Measurements from ENCODE around the gene KCNQ2. TPM values are rescaled to one million over a fixed set of nuclear protein-coding genes. Genes with fewer than 3 reads are reported as not detected.

KCNQ2 gene
- total RNA-seq, 1 donor = 0.36 TPM

DNA sequence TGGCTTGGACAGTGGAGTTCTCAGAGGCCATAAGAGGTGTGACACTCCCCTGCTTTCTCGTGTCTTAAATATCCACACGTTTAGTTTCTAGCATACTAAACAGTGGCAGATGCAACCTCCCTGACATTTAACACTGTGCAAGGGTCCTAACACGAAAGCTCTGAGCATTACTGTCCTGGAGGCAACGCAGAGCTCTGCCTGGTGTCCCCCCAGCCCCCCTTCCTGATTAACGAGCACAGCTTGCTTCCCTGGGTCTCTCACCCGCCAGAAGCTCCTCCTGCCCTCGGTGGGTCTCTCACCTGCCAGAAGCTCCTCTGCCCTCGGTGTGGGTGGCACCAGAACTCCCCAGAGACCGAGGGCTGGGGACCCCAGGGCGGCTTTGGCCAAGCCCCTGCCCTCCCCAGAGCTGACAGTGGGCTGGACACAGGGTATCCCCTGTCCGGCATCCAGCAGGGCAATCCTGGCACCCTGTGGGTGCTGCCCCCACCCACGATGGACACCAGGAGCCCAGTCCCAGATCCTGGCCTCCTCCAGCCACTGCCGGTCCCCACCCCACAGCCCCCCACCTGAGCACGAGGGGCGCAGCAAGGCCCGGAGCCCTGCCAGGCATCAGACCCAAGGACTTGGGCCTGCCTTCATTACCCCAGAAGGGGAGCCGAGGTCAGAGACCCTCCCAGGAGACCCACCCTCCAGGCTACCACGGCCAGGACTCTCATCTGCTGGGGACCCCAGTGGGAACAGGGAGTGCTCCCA lies 12.4 kb upstream of the KCNQ2 start:
- Histone ChIP-seq H3K79me2 (ENCODE audit: insufficient read depth, low read length) (no peaks in the 10 kb centered on the region), H3K4me1 (ENCODE audit: insufficient read depth, low read length) (no peaks in the 10 kb centered on the region), H3K36me3 (ENCODE audit: insufficient read depth, low read length) (no peaks in the 10 kb centered on the region), H3K27ac (ENCODE audit: low read depth, low read length) (no peak overlapping the region), H2AFZ (ENCODE audit: low read length) (no peak overlapping the region), H3K4me2 (ENCODE audit: insufficient read depth, low read length) (no peak overlapping the region), H4K20me1 (ENCODE audit: insufficient read depth, low read length) (no peaks in the 10 kb centered on the region), H3K4me3 (ENCODE audit: insufficient read depth, low read length) (no peak overlapping the region), H3K27me3 (ENCODE audit: insufficient read depth, low read length) (peaks cover 20% of the 10 kb centered on the region), H3K9me3 (ENCODE audit: low read depth, low read length) (no peaks in the 10 kb centered on the region)
- TF ChIP-seq, protein P1, sequence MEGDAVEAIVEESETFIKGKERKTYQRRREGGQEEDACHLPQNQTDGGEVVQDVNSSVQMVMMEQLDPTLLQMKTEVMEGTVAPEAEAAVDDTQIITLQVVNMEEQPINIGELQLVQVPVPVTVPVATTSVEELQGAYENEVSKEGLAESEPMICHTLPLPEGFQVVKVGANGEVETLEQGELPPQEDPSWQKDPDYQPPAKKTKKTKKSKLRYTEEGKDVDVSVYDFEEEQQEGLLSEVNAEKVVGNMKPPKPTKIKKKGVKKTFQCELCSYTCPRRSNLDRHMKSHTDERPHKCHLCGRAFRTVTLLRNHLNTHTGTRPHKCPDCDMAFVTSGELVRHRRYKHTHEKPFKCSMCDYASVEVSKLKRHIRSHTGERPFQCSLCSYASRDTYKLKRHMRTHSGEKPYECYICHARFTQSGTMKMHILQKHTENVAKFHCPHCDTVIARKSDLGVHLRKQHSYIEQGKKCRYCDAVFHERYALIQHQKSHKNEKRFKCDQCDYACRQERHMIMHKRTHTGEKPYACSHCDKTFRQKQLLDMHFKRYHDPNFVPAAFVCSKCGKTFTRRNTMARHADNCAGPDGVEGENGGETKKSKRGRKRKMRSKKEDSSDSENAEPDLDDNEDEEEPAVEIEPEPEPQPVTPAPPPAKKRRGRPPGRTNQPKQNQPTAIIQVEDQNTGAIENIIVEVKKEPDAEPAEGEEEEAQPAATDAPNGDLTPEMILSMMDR (IDR thresholded peaks at IDR 0.05; ENCODE audit: extremely low read depth, low read depth, low read length) = no peak
- DNase-seq (ENCODE audit: insufficient read length, low spot score, missing footprints) = no peak

DNA sequence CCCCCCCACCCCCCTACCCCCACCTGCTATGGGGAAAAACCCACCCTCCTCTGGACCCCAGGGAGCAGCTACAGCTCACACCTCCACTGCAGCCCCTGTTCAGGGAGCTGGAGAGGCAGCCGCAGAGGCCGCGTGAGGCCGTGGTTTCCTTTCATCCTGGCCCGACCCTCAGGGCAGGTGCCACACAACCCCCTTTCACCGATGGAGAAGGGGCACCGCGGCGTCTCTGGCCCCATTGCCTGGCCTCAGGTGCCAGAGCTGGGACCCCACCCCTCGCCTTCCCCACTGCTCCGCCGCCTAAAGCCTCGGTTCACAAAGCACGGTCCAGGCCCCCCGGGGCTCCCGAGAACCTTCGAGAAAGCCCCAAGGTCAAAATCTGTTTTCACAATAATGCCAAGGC lies 11.8 kb upstream of the KCNQ2 start:
- H3K27me3 ChIP-seq (ENCODE audit: insufficient read depth, low read length) = peaks cover 19% of the 10 kb centered on the region
- no peaks in the 10 kb centered on the region for H3K9me3 ChIP-seq (ENCODE audit: low read depth, low read length)
- H3K27ac ChIP-seq (ENCODE audit: low read depth, low read length) = no peak overlapping the region
- no peaks in the 10 kb centered on the region for H3K36me3 ChIP-seq (ENCODE audit: insufficient read depth, low read length)
- no peak overlapping the region for H2AFZ ChIP-seq (ENCODE audit: low read length)
- H3K4me2 ChIP-seq (ENCODE audit: insufficient read depth, low read length) = no peak overlapping the region
- TF ChIP-seq, protein P1 (IDR thresholded peaks at IDR 0.05; ENCODE audit: extremely low read depth, low read depth, low read length) = no peak
- no peaks in the 10 kb centered on the region for H4K20me1 ChIP-seq (ENCODE audit: insufficient read depth, low read length)
- DNase-seq (ENCODE audit: insufficient read length, low spot score, missing footprints) = no peak
- no peak overlapping the region for H3K4me3 ChIP-seq (ENCODE audit: insufficient read depth, low read length)
- no peaks in the 10 kb centered on the region for H3K4me1 ChIP-seq (ENCODE audit: insufficient read depth, low read length)
- H3K79me2 ChIP-seq (ENCODE audit: insufficient read depth, low read length) = no peaks in the 10 kb centered on the region

DNA sequence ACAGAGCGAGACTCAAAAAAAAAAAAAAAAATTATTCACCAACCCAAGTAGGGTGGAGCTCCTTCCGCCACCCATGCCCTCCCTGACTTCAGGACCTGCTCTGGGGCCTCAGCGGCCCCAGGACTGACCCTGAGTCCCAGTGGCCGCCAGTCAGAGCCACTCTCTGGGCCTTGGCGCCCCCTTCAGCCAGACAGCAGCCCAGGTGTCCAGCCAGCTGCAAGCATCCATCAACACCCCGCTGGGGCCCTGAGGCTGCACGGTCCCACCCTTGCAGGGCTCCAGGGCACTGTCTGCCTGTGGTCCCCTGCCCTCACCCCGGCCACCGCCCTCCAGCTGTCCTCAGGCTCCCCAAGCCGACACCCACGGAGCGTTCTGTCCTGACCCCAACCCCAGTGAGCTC lies 11.4 kb upstream of the KCNQ2 start:
- H4K20me1 ChIP-seq (ENCODE audit: insufficient read depth, low read length) = no peaks in the 10 kb centered on the region
- DNase-seq (ENCODE audit: insufficient read length, low spot score, missing footprints) = no peak
- TF ChIP-seq, protein P1 (IDR thresholded peaks at IDR 0.05; ENCODE audit: extremely low read depth, low read depth, low read length) = no peak
- no peaks in the 10 kb centered on the region for H3K9me3 ChIP-seq (ENCODE audit: low read depth, low read length)
- H3K36me3 ChIP-seq (ENCODE audit: insufficient read depth, low read length) = no peaks in the 10 kb centered on the region
- no peak overlapping the region for H3K4me2 ChIP-seq (ENCODE audit: insufficient read depth, low read length)
- no peak overlapping the region for H2AFZ ChIP-seq (ENCODE audit: low read length)
- peaks cover 15% of the 10 kb centered on the region for H3K27me3 ChIP-seq (ENCODE audit: insufficient read depth, low read length)
- H3K79me2 ChIP-seq (ENCODE audit: insufficient read depth, low read length) = no peaks in the 10 kb centered on the region
- H3K27ac ChIP-seq (ENCODE audit: low read depth, low read length) = no peak overlapping the region
- H3K4me1 ChIP-seq (ENCODE audit: insufficient read depth, low read length) = no peaks in the 10 kb centered on the region
- no peak overlapping the region for H3K4me3 ChIP-seq (ENCODE audit: insufficient read depth, low read length)

DNA sequence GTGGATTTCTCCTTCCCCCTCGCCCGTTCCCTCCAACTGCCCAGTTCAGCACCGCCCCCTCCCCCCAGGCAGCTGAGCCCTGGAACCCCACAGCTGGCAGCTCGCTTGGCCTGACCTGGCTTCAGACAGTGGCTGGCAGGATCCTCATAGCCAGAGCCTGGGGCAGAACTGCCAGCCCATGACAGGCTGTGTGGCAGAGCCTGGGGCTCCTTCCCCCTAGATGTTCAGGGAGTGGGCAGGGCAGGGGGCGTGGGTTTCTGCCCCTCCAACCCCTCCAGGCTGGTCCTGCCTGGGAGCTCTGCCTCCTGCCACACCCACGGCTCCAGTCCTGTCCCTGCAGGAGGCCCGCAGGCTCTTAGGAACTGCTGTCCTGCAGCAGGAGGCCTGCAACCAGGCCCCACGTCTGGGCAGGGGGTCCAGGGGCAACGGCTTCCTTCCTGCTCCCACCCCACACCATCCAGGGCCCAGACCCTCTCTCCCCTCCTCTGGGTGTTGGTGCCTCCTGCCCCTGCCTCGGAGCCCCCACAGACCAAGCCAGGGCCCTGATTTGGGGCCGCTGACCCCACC lies 9.6 kb upstream of the KCNQ2 start:
- no peak overlapping the region for H3K4me3 ChIP-seq (ENCODE audit: insufficient read depth, low read length)
- no peaks in the 10 kb centered on the region for H3K4me1 ChIP-seq (ENCODE audit: insufficient read depth, low read length)
- H3K27ac ChIP-seq (ENCODE audit: low read depth, low read length) = no peak overlapping the region
- no peaks in the 10 kb centered on the region for H3K79me2 ChIP-seq (ENCODE audit: insufficient read depth, low read length)
- H3K27me3 ChIP-seq (ENCODE audit: insufficient read depth, low read length) = peaks cover 17% of the 10 kb centered on the region
- H3K9me3 ChIP-seq (ENCODE audit: low read depth, low read length) = no peaks in the 10 kb centered on the region
- no peak for DNase-seq (ENCODE audit: insufficient read length, low spot score, missing footprints)
- H2AFZ ChIP-seq (ENCODE audit: low read length) = no peak overlapping the region
- TF ChIP-seq, protein P1 (IDR thresholded peaks at IDR 0.05; ENCODE audit: extremely low read depth, low read depth, low read length) = no peak
- no peak overlapping the region for H3K4me2 ChIP-seq (ENCODE audit: insufficient read depth, low read length)
- no peaks in the 10 kb centered on the region for H3K36me3 ChIP-seq (ENCODE audit: insufficient read depth, low read length)
- no peaks in the 10 kb centered on the region for H4K20me1 ChIP-seq (ENCODE audit: insufficient read depth, low read length)

All from osteoblast (primary cell).